ENCODE data around the gene DGLUCY. TPM values are rescaled to one million over a fixed set of nuclear protein-coding genes. Genes with fewer than 3 reads are reported as not detected.

Gene DGLUCY
- total RNA-seq, 1 experiment from 2014 or later: 67.0 TPM

GRCh38 chr14:91229005-91229382, 115.1 kb downstream of the DGLUCY start:
- BruUV-seq (replicated peaks): no TSS peak
- no peaks in the 10 kb centered on the region for H4K20me1 ChIP-seq (ENCODE audit: insufficient read depth)
- no peaks in the 10 kb centered on the region for H3K27me3 ChIP-seq (ENCODE audit: insufficient read depth, low read length)
- H3K79me2 ChIP-seq (ENCODE audit: insufficient read depth, low read length): no peaks in the 10 kb centered on the region
- no peak overlapping the region for H3K9ac ChIP-seq (ENCODE audit: low read length)
- H3K4me1 ChIP-seq (ENCODE audit: control insufficient read depth in 1 of 2, insufficient read depth in 2 of 2, low read length in 2 of 2): no peaks in the 10 kb centered on the region
- DNase-seq (ENCODE audit: low read depth, low spot score) (no peak), ATAC-seq (no peak)
- no peaks in the 10 kb centered on the region for H3K9me2 ChIP-seq (ENCODE audit: insufficient read depth)
- H3K4me3 ChIP-seq (replicated peaks in 1 of 2; ENCODE audit: low read depth in 1 of 2, low read length in 2 of 2): no peak overlapping the region
- CTCF ChIA-PET: no interaction called here
- no peak overlapping the region for H3K27ac ChIP-seq (ENCODE audit: low read depth, low read length)
- POLR2A ChIA-PET: no interaction called here
- RAD21 ChIA-PET (ENCODE audit: low non-redundant PET in 1 of 2, low total read pairs in 2 of 2, uncharacterized antibody in 2 of 2, unreplicated experiment in 2 of 2): no interaction called here
- H3K36me3 ChIP-seq (ENCODE audit: control insufficient read depth in 1 of 2, insufficient read depth in 2 of 2, low read length in 2 of 2): peaks cover 0 to 4% of the 10 kb centered on the region in 2 experiments; a peak in 1 of 4 replicates
- H2AFZ ChIP-seq (ENCODE audit: low read depth, low read length, poor library complexity, severe bottlenecking): no peak overlapping the region
- no peak overlapping the region for H3K4me2 ChIP-seq (ENCODE audit: low read length)
- H3K9me3 ChIP-seq (ENCODE audit: control insufficient read depth in 1 of 2, insufficient read depth in 1 of 2, low read depth in 1 of 2, low read length in 2 of 2): no peaks in the 10 kb centered on the region
- intact Hi-C loops (cut with micrococcal nuclease): no loop called here
- TF ChIP-seq CEBPB (IDR thresholded peaks at IDR 0.05; ENCODE audit: low read depth): no peak
- no peak for TF ChIP-seq SIN3A (IDR thresholded peaks at IDR 0.05; ENCODE audit: low read depth)
- no peak for TF ChIP-seq ZNF274 (IDR thresholded peaks at IDR 0.05; ENCODE audit: low read depth, low read length)
- TF ChIP-seq JUND (IDR thresholded peaks at IDR 0.05): no peak
- no peak for TF ChIP-seq POLR2A (IDR thresholded peaks at IDR 0.05; ENCODE audit: borderline replicate concordance, extremely low read depth, insufficient read depth, insufficient read length)
- no peak for TF ChIP-seq ELF1 (IDR thresholded peaks at IDR 0.05; ENCODE audit: borderline replicate concordance, low read depth)
- TF ChIP-seq SP1 (IDR thresholded peaks at IDR 0.05; ENCODE audit: low read depth): no peak
- no peak for TF ChIP-seq SRF (IDR thresholded peaks at IDR 0.05; ENCODE audit: low read depth)

- DNase-seq (ENCODE audit: low read depth, low spot score) (no peak), ATAC-seq (no peak)
- Histone ChIP-seq H4K20me1 (ENCODE audit: insufficient read depth) (no peaks in the 10 kb centered on the region), H3K36me3 (ENCODE audit: control insufficient read depth in 1 of 2, insufficient read depth in 2 of 2, low read length in 2 of 2) (no peaks in the 10 kb centered on the region), H3K9me3 (ENCODE audit: control insufficient read depth in 1 of 2, insufficient read depth in 1 of 2, low read depth in 1 of 2, low read length in 2 of 2) (no peaks in the 10 kb centered on the region), H3K27ac (ENCODE audit: low read depth, low read length) (no peak overlapping the region), H3K79me2 (ENCODE audit: insufficient read depth, low read length) (no peaks in the 10 kb centered on the region), H3K4me2 (ENCODE audit: low read length) (no peak overlapping the region), H3K4me1 (ENCODE audit: control insufficient read depth in 1 of 2, insufficient read depth in 2 of 2, low read length in 2 of 2) (no peaks in the 10 kb centered on the region), H2AFZ (ENCODE audit: low read depth, low read length, poor library complexity, severe bottlenecking) (no peak overlapping the region), H3K9ac (ENCODE audit: low read length) (no peak overlapping the region), H3K27me3 (ENCODE audit: insufficient read depth, low read length) (no peaks in the 10 kb centered on the region), H3K4me3 (replicated peaks in 1 of 2; ENCODE audit: low read depth in 1 of 2, low read length in 2 of 2) (no peak overlapping the region), H3K9me2 (ENCODE audit: insufficient read depth) (no peaks in the 10 kb centered on the region)
- CTCF ChIA-PET: no interaction called here
- POLR2A ChIA-PET: no interaction called here
- intact Hi-C loops (cut with micrococcal nuclease): no loop called here
- no peak for TF ChIP-seq EGR1 (IDR thresholded peaks at IDR 0.05; ENCODE audit: low read depth)
- no peak for TF ChIP-seq CEBPB (IDR thresholded peaks at IDR 0.05; ENCODE audit: low read depth)
- no peak for TF ChIP-seq SIN3A (IDR thresholded peaks at IDR 0.05; ENCODE audit: low read depth)
- no peak for TF ChIP-seq ATF3 (IDR thresholded peaks at IDR 0.05)
- no peak for TF ChIP-seq POLR2A (IDR thresholded peaks at IDR 0.05; ENCODE audit: borderline replicate concordance, extremely low read depth, insufficient read depth, insufficient read length)
- no peak for TF ChIP-seq ZBTB33 (IDR thresholded peaks at IDR 0.05; ENCODE audit: extremely low read depth, insufficient replicate concordance, low read length)
- no peak for TF ChIP-seq EZH2 (IDR thresholded peaks at IDR 0.05)
- BruUV-seq (replicated peaks): no TSS peak
- RAD21 ChIA-PET (ENCODE audit: low non-redundant PET in 1 of 2, low total read pairs in 2 of 2, uncharacterized antibody in 2 of 2, unreplicated experiment in 2 of 2): no interaction called here
Observed at GRCh38 chr14:91229743-91230200, 115.9 kb downstream of the DGLUCY start.
